ENCODE data around the gene MOSPD2.

Gene MOSPD2

GRCh38 chrX:14872851-14873675 lies at the start of gene MOSPD2, which contains the start of gene FANCB:
Gene MOSPD2 (plus strand): TSS chrX:14873421. CDS start chrX:14873529, 108 bp downstream.
Gene FANCB (minus strand): TSS chrX:14873069. CDS start chrX:14865510, 7,559 bp downstream.
- peak; percentile 94 for DNase-seq (ENCODE audit: low spot score)

DNA sequence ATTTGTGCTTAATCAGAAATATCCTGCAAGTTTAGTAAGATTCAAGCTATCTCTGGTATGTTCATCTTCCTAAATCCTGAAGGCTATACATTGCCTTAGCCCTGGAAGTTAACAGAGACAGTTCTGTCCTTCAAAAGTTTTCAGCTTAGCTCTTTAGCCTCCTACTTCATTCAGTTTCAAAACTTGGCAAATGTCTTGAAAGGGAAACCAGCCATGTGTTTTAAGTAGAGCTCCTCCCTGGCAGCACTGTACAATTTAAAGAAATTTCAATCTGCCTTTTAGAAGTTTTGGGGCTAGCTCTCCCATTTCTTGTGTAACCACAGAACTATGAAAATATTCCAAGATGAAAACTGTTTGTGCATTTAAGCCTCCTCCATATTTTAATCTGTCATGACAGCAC lies 47.4 kb upstream of the MOSPD2 start:
- DNase-seq (ENCODE audit: low spot score): no peak

GRCh38 chrX:14826319-14826718 lies 46.9 kb upstream of the MOSPD2 start:
- DNase-seq (ENCODE audit: low spot score): no peak

GRCh38 chrX:14829643-14830042 lies 43.6 kb upstream of the MOSPD2 start:
- no peak for DNase-seq (ENCODE audit: low spot score)

- peak; percentile 34 for DNase-seq (ENCODE audit: low spot score)
Measured at GRCh38 chrX:14832151-14832550, 41.1 kb upstream of the MOSPD2 start.

DNA sequence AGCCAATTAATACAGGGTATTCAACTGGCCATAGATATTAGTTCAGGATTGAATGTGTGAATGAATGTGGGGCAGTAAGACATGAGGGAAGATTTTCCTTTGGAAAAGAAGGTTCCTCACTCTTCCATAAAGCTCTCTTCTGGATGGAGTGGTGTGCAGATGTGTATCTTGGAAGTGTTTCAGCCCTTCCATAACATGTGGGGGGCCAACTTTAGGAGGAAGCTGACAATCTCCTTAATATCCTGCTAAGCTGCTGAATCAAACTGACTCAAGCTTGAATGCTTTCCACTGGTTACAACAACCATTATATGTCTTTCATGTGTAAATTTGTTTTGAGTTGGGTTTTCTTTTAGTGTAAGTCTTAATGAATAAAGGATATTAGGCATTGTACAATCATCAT lies 40.6 kb upstream of the MOSPD2 start:
- DNase-seq (ENCODE audit: low spot score): no peak

GRCh38 chrX:14837155-14837554 lies 36.1 kb upstream of the MOSPD2 start:
- no peak for DNase-seq (ENCODE audit: low spot score)

- DNase-seq (ENCODE audit: low spot score): no peak
Measured at GRCh38 chrX:14843666-14844065, 29.6 kb upstream of the MOSPD2 start.

- no peak for DNase-seq (ENCODE audit: low spot score)
Measured at GRCh38 chrX:14851526-14851925, 21.7 kb upstream of the MOSPD2 start.

GRCh38 chrX:14864631-14865030 lies 8.6 kb upstream of the MOSPD2 start:
- no peak for DNase-seq (ENCODE audit: low spot score)

GRCh38 chrX:14865201-14865600 lies 8.0 kb upstream of the MOSPD2 start:
- DNase-seq (ENCODE audit: low spot score): peak; percentile 9

GRCh38 chrX:14871767-14872166 lies 1.5 kb upstream of the MOSPD2 start:
- DNase-seq (ENCODE audit: low spot score): no peak

- DNase-seq (ENCODE audit: low spot score): no peak
Measured at GRCh38 chrX:14872355-14872754, 866 bp upstream of the MOSPD2 start.

GRCh38 chrX:14873676-14874049 lies 442 bp downstream of the MOSPD2 start:
- DNase-seq (ENCODE audit: low spot score): no peak

DNA sequence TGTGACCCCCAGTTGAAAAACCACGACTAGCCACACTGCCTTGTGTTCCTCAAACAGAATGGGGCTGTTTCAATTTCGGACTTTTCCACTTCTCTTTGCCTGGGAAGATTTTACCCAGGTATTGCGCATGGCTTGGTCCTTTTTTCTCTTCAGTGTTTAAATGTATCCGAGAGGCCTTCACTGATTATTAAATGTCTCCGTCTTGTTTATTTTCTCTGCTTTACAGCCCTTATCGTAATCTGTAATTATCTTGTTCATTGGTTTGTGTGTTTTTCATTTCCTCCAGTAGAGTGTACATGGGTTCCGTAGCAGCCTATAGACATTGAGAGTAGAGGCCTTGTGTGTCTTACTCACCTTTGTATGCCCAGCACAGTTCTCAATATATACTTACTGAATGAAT lies 2.4 kb downstream of the MOSPD2 start:
- no peak for DNase-seq (ENCODE audit: low spot score)

GRCh38 chrX:14883826-14884225 lies 10.6 kb downstream of the MOSPD2 start:
- no peak for DNase-seq (ENCODE audit: low spot score)

DNA sequence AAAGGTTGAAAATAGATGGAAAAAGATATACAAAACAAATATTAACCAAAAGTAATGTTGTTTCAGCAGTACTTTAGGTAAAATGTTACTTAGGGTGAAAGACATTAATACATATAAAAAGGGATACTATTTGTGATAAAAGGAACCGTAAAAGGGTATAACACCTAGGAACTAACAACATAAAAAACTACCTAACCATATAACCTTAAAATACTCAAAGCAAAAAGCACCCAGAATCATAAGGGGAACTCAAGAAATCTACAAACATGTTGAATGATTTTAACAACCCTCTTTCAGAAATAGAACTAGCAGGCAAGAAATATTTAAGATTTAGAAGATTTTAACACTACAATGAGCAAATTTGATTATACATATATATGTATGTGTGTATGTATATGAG lies 11.5 kb downstream of the MOSPD2 start:
- no peak for DNase-seq (ENCODE audit: low spot score)

DNA sequence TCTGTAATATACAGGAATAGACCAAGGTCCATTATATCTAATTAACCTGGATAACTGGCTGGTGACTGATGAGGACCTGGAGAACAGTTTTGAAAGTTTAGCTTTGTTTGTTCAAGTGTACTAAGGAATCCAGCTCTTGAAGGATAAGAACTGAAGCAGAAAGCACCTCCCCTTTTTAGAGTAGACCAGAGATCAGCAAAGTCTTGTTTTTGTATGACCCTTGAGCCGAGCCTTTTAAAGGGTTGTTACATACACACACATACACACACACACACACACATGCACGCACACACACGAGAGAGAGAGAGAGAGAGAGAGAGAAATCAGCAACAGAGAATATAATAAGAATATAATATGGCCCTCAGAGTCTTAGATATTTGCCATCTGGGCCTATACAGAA lies 13.0 kb downstream of the MOSPD2 start:
- no peak for DNase-seq (ENCODE audit: low spot score)

DNA sequence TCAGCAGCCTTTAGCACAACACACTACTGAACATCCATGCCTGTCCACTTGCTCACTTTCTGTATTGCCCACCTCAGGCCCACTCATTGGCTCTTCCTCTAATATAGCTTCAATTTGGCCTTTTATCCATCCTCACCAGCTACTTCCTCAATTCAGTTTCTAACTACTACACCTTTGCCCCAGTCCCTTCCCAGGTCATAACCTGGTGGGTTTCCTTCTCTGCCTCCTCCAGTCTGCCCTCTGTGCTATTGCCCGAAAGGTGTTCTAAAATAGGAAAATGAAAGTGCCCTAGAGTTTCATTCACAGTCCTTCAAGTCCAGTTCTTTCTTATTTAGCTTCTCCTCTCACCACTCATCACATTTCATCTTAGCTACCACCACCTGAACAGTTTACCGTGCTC lies 23.1 kb downstream of the MOSPD2 start:
- no peak for DNase-seq (ENCODE audit: low spot score)

DNA sequence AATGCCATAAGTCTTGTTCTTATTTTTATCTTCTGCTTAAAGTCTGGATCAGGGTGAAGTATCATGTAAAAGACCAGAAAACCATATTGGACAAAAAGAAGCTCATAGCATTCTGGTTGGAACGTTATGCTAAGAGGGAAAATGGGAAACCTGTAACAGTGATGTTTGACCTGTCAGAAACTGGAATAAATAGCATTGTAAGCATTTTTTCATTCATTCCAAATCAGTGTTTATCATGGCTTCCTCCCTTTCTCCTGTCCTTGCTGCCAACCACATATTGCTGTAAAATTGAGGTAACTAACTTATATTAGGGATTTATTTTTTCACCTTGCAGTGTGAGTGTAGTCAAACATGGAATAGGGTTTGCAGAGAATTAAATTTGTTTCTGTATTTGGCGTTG lies 23.8 kb downstream of the MOSPD2 start:
- no peak for DNase-seq (ENCODE audit: low spot score)

DNA sequence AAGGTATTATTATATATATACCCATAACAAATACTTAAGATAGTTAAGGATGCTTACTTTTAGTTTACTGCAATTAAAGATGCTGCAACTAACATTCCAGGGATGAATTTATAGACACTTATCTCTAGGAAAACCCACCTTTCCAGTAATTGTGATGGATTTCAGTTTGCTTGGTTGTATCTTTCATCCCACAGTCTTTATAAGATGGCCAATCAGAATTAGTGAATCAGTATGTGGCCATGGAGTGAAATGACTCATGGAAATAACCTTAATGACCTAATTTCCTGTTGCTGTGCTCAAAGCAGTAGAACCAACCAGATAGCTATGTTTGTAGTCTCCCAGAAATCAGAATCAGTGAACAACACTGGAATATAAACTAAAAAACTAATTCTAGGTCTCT lies 26.4 kb downstream of the MOSPD2 start:
- peak; percentile 19 for DNase-seq (ENCODE audit: low spot score)

GRCh38 chrX:14902537-14902936 lies 29.3 kb downstream of the MOSPD2 start:
- no peak for DNase-seq (ENCODE audit: low spot score)

DNA sequence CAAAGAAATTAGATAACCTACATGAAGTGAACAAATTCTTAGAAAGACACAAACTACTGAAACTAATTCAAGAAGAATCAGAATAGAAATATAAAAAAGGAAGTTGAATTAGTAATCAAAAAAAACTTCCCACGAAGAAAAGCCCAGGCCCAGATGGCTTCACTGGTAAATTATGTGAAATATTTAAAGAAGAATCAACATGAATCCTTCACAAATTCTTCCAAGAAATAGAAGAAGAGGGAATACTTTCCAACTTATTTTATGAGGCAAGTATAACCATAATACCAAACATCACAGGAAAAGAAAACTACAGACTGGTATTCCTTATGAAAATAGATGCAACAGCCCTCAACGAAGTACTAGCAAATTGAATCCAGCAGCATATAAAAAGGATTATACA lies 30.7 kb downstream of the MOSPD2 start:
- DNase-seq (ENCODE audit: low spot score): no peak

- DNase-seq (ENCODE audit: low spot score): no peak
Measured at GRCh38 chrX:14913241-14913640, 40.0 kb downstream of the MOSPD2 start.
